WTC11 (cell line): ENCODE measurements around the gene ITCH.

Experiments used
- CREB1 ChIP-seq: sonication (generic); formaldehyde crosslinking; IDR thresholded peaks from 2 replicates; pipeline ENCODE4 v1.8.0; 2023; ENCODE audit warnings: mild to moderate bottlenecking, missing genetic modification reagents
- CTCF ChIP-seq: fragments of 200-600 bp; IDR thresholded peaks from 2 replicates; pipeline ENCODE4 v1.8.0; 2022; ENCODE audit warnings: antibody characterized with exemption
- FOXP1 ChIP-seq: sonication (generic); formaldehyde crosslinking; IDR thresholded peaks from 2 replicates; pipeline ENCODE4 v1.8.0; 2022; ENCODE audit warnings: missing genetic modification reagents, mild to moderate bottlenecking, moderate library complexity, borderline replicate concordance
- IRF2 ChIP-seq: sonication (generic); formaldehyde crosslinking; IDR thresholded peaks from 2 replicates; pipeline ENCODE4 v1.8.0; 2022; ENCODE audit warnings: low read depth, missing genetic modification reagents, borderline replicate concordance
- JUN ChIP-seq: sonication (generic); formaldehyde crosslinking; IDR thresholded peaks from 2 replicates; pipeline ENCODE4 v1.8.0; 2023; ENCODE audit warnings: mild to moderate bottlenecking, missing genetic modification reagents
- MYBL2 ChIP-seq: sonication (generic); formaldehyde crosslinking; IDR thresholded peaks from 2 replicates; pipeline ENCODE4 v1.8.1; 2023; ENCODE audit warnings: mild to moderate bottlenecking, moderate library complexity, missing genetic modification reagents
- NFE2L1 ChIP-seq: sonication (generic); formaldehyde crosslinking; IDR thresholded peaks from 2 replicates; pipeline ENCODE4 v1.8.1; 2023; ENCODE audit warnings: missing genetic modification reagents
- TEAD4 ChIP-seq: sonication (generic); formaldehyde crosslinking; IDR thresholded peaks from 2 replicates; pipeline ENCODE4 v1.8.0; 2022; ENCODE audit warnings: mild to moderate bottlenecking, missing genetic modification reagents
- USF2 ChIP-seq: sonication (generic); formaldehyde crosslinking; IDR thresholded peaks from 2 replicates; pipeline ENCODE4 v1.8.1; 2023; ENCODE audit warnings: mild to moderate bottlenecking, missing genetic modification reagents, moderate library complexity
- ZNF263 ChIP-seq: sonication (generic); formaldehyde crosslinking; IDR thresholded peaks from 2 replicates; pipeline ENCODE4 v1.8.1; 2022; ENCODE audit warnings: low read depth, mild to moderate bottlenecking, moderate library complexity, missing genetic modification reagents
- TF ChIP-seq, protein P1 (sequence below): sonication (generic); formaldehyde crosslinking; IDR thresholded peaks from 2 replicates; pipeline ENCODE4 v1.8.1; 2022; ENCODE audit warnings: low read depth, mild to moderate bottlenecking, moderate library complexity, missing genetic modification reagents, borderline replicate concordance
- TF ChIP-seq, protein P2 (sequence below): sonication (generic); formaldehyde crosslinking; IDR thresholded peaks from 2 replicates; pipeline ENCODE4 v1.8.0; 2022; ENCODE audit warnings: mild to moderate bottlenecking, missing genetic modification reagents

DNA sequence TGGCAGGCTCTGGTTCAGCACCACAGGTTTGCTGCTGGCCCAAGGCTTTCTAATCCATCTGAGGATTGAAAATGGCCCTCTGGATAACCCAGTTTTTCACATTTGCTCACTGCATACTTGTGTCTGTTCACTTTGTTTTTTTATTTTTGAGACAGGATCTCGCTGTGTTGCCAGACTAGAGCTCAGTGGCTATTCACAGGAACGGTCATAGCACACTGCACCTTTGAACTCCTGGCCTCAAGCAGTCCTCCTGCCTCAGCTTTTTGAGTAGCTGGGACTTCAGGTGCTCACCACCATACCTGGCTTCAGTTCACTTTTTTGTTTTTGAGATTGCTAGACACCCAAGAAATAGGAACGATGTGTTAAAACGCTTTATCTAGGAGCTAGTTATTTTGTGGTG lies 57.9 kb downstream of the ITCH start:
- TF ChIP-seq, protein P1, sequence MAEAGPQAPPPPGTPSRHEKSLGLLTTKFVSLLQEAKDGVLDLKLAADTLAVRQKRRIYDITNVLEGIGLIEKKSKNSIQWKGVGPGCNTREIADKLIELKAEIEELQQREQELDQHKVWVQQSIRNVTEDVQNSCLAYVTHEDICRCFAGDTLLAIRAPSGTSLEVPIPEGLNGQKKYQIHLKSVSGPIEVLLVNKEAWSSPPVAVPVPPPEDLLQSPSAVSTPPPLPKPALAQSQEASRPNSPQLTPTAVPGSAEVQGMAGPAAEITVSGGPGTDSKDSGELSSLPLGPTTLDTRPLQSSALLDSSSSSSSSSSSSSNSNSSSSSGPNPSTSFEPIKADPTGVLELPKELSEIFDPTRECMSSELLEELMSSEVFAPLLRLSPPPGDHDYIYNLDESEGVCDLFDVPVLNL (CRISPR knock-in tag) = no peak
- TF ChIP-seq CREB1 (CRISPR knock-in tag) (no peak), CTCF (no peak), IRF2 (CRISPR knock-in tag) (no peak), NFE2L1 (CRISPR knock-in tag) (no peak), MYBL2 (CRISPR knock-in tag) (no peak), JUN (no peak), TEAD4 (CRISPR knock-in tag) (no peak), ZNF263 (CRISPR knock-in tag) (no peak), USF2 (no peak), FOXP1 (CRISPR knock-in tag) (no peak)
- TF ChIP-seq, protein P2, sequence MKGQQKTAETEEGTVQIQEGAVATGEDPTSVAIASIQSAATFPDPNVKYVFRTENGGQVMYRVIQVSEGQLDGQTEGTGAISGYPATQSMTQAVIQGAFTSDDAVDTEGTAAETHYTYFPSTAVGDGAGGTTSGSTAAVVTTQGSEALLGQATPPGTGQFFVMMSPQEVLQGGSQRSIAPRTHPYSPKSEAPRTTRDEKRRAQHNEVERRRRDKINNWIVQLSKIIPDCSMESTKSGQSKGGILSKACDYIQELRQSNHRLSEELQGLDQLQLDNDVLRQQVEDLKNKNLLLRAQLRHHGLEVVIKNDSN (CRISPR knock-in tag) = no peak
